Kidney epithelial cell (primary cell): ENCODE results near the gene SLAIN1. TPM values are rescaled to one million over a fixed set of nuclear protein-coding genes. Genes with fewer than 3 reads are reported as not detected.

Experiments
- DNase-seq: peaks from one replicate; pipeline ENCODE4 v3.0.0-alpha.2; 2010; ENCODE audit warnings: low read depth
- H3K27me3 ChIP-seq: 2 replicates; pipeline ENCODE4 v1.6.0; 2011; ENCODE audit warnings: low read length; ENCODE audit not compliant: control insufficient read depth, insufficient read depth
- H3K36me3 ChIP-seq: 2 replicates; pipeline ENCODE4 v1.5.1; 2011; ENCODE audit warnings: low read length; ENCODE audit not compliant: control insufficient read depth, insufficient read depth
- H3K4me3 ChIP-seq: 2 replicates; pipeline ENCODE4 v1.5.1; 2011; ENCODE audit warnings: low read depth, mild to moderate bottlenecking, control low read depth, low read length
- CTCF ChIP-seq: IDR thresholded peaks from 2 replicates; pipeline ENCODE4 v1.5.1; 2011; ENCODE audit warnings: mild to moderate bottlenecking, moderate library complexity, low read length, control low read depth, inconsistent platforms; ENCODE audit not compliant: insufficient read depth, poor library complexity, severe bottlenecking
- total RNA-seq: library from RNA; depleted of rRNA; stranded (reverse); fragments of >200 nt; gene quantifications from 2 replicates; pipeline ENCODE4 v1.2.3, GENCODE V29; 2015

The SLAIN1 gene
- total RNA-seq, 1 donor from 2014 or later = 17.1 TPM

GRCh38 chr13:77745784-77746183 lies 48.3 kb downstream of the SLAIN1 start:
- H3K4me3 ChIP-seq = no peak overlapping the region
- no peaks in the 10 kb centered on the region for H3K36me3 ChIP-seq
- no peak for DNase-seq
- H3K27me3 ChIP-seq = no peaks in the 10 kb centered on the region
- no peak for TF ChIP-seq CTCF

DNA sequence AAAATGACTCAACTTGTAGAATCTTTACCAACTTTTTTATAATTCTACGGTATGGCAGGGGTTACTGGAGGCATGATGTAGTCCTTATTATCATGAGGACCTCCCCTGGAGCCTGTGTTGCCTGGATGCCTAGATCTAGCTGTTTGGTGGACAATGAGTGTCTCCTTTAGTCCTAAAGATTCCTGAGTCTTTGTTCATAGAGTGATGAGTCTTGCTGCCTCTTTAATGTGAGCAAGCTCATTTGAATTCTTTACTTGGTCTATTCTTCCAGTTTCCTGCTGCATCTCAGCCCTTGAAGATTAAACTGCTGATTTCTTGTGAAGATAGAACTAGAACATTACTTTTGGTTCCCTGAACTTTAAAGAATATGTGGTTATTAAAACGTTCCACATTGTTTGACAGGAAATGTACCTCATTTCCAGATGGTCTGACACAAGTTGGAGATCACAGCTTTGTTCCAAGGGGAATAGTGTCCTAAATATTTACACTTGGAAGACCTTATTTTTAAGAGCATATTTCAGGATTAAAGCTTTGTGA lies 51.9 kb downstream of the SLAIN1 start:
- no peak for DNase-seq
- H3K27me3 ChIP-seq = no peaks in the 10 kb centered on the region
- H3K4me3 ChIP-seq = no peak overlapping the region
- H3K36me3 ChIP-seq = no peaks in the 10 kb centered on the region
- TF ChIP-seq CTCF = no peak

GRCh38 chr13:77751513-77752456 lies 54.3 kb downstream of the SLAIN1 start:
- no peaks in the 10 kb centered on the region for H3K36me3 ChIP-seq
- H3K27me3 ChIP-seq = no peaks in the 10 kb centered on the region
- H3K4me3 ChIP-seq = no peak overlapping the region
- TF ChIP-seq CTCF = peak; percentile 81
- DNase-seq = peak; percentile 12

- TF ChIP-seq CTCF = no peak
- DNase-seq = no peak
- H3K27me3 ChIP-seq = no peaks in the 10 kb centered on the region
- no peaks in the 10 kb centered on the region for H3K36me3 ChIP-seq
- H3K4me3 ChIP-seq = no peak overlapping the region
Observed at GRCh38 chr13:77752512-77753069, 55.1 kb downstream of the SLAIN1 start.

DNA sequence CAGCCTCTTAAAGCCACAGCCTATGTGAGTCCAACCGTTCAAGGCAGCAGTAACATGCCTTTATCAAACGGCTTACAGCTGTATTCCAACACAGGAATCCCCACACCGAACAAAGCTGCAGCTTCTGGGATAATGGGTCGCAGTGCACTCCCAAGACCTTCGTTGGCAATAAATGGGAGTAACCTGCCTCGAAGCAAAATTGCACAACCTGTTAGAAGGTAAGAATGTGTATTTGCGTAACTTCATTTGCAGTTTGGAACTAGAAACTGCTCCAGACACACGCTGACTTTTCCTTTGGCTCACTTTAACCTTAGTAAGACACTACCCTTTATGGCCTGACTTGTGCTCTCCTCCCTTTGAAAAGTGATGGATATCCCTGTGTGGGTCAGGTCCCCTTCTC lies 63.4 kb downstream of the SLAIN1 start:
- TF ChIP-seq CTCF = no peak
- DNase-seq = no peak
- H3K36me3 ChIP-seq = no peaks in the 10 kb centered on the region
- H3K4me3 ChIP-seq = no peak overlapping the region
- H3K27me3 ChIP-seq = no peaks in the 10 kb centered on the region

DNA sequence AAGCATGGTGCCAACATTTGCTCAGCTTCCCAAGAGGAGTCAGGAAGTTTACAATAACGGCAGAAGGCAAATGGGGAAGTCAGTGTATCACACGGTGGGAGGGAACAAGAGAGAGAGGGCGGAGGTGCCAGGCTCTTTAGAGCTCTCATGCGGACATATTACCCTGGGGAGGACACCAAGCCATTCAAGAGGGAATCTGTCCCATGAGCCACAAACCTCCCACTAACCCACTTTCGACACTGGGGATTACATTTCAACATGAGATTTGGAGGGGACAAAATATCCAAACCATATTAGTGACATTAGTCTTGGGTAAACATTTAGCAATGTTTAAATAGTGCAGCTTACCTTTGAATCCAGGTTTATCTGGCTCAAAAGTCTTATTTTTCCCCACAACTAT lies 69.9 kb downstream of the SLAIN1 start:
- H3K4me3 ChIP-seq = no peak overlapping the region
- no peak for DNase-seq
- no peaks in the 10 kb centered on the region for H3K27me3 ChIP-seq
- H3K36me3 ChIP-seq = no peaks in the 10 kb centered on the region
- no peak for TF ChIP-seq CTCF
